SK-N-DZ (cell line): Measurements from ENCODE around the gene CRIM1.

ENCODE experiments used
- DNase-seq: peaks from one replicate; pipeline ENCODE4 v3.0.0-alpha.2; 2015; ENCODE audit warnings: low spot score

CRIM1 gene

GRCh38 chr2:36577884-36578283, 222.3 kb downstream of the CRIM1 start:
- no peak for DNase-seq

- DNase-seq: no peak
Observed at GRCh38 chr2:36578343-36579296, 223.0 kb downstream of the CRIM1 start.

- no peak for DNase-seq
Observed at GRCh38 chr2:36579297-36579664, 223.7 kb downstream of the CRIM1 start.

- DNase-seq: no peak
Observed at GRCh38 chr2:36582538-36582937, 227.0 kb downstream of the CRIM1 start.

GRCh38 chr2:36582951-36583350, 227.4 kb downstream of the CRIM1 start:
- DNase-seq: no peak

GRCh38 chr2:36584148-36584794, 228.7 kb downstream of the CRIM1 start:
- no peak for DNase-seq

- DNase-seq: no peak
Observed at GRCh38 chr2:36586672-36587071, 231.1 kb downstream of the CRIM1 start.

- DNase-seq: no peak
Observed at GRCh38 chr2:36587101-36587500, 231.5 kb downstream of the CRIM1 start.

GRCh38 chr2:36587556-36587955, 232.0 kb downstream of the CRIM1 start:
- DNase-seq: no peak

GRCh38 chr2:36589230-36589630, 233.7 kb downstream of the CRIM1 start:
- DNase-seq: no peak

- no peak for DNase-seq
Observed at GRCh38 chr2:36594849-36595248, 239.3 kb downstream of the CRIM1 start.

GRCh38 chr2:36596397-36596796, 240.8 kb downstream of the CRIM1 start:
- DNase-seq: no peak

- no peak for DNase-seq
Observed at GRCh38 chr2:36597003-36597531, 241.5 kb downstream of the CRIM1 start.

GRCh38 chr2:36597532-36598377, 242.2 kb downstream of the CRIM1 start, which contains the start of gene FEZ2:
TSS of gene FEZ2 (minus strand) at chr2:36598168. CDS start at chr2:36598142, 26 bp downstream.
- peak; percentile 72 for DNase-seq
